Smooth muscle cell (in vitro differentiated cells): ENCODE results near the gene PPP2R3A. TPM values are rescaled to one million over a fixed set of nuclear protein-coding genes. Genes with fewer than 3 reads are reported as not detected.

Experiments used
- DNase-seq: peaks from one replicate; lab custom pipeline; 2025; ENCODE audit not compliant: unreplicated experiment; lab: John Stamatoyannopoulos, UW
- H2AFZ ChIP-seq: fragments of 200-600 bp; sonication (generic); 2 replicates; pipeline ENCODE4 v1.6.0; 2016; ENCODE audit warnings: antibody characterized with exemption, low read depth, mild to moderate bottlenecking
- H3F3A ChIP-seq: fragments of 200-600 bp; sonication (generic); 2 replicates; pipeline ENCODE4 v1.6.0; 2017; ENCODE audit warnings: antibody characterized with exemption, low read depth
- H3K27ac ChIP-seq: fragments of 200-600 bp; sonication (generic); 2 replicates; pipeline ENCODE4 v1.5.1; 2016; ENCODE audit warnings: low read depth, mild to moderate bottlenecking
- H3K27me3 ChIP-seq: fragments of 200-600 bp; sonication (generic); 2 replicates; pipeline ENCODE4 v1.6.1; 2016; ENCODE audit warnings: low read depth, mild to moderate bottlenecking
- H3K36me3 ChIP-seq: fragments of 200-600 bp; sonication (generic); 2 replicates; pipeline ENCODE4 v1.5.1; 2016; ENCODE audit warnings: low read depth
- H3K4me1 ChIP-seq: fragments of 200-600 bp; sonication (generic); 2 replicates; pipeline ENCODE4 v1.5.1; 2016; ENCODE audit warnings: low read depth
- H3K4me2 ChIP-seq: fragments of 200-600 bp; sonication (generic); 2 replicates; pipeline ENCODE4 v1.6.0; 2016; ENCODE audit warnings: mild to moderate bottlenecking
- H3K4me3 ChIP-seq: fragments of 200-600 bp; sonication (generic); 2 replicates; pipeline ENCODE4 v1.5.1; 2016; ENCODE audit warnings: mild to moderate bottlenecking
- H3K79me2 ChIP-seq: fragments of 200-600 bp; sonication (generic); 2 replicates; pipeline ENCODE4 v1.6.0; 2016; ENCODE audit warnings: low read depth, mild to moderate bottlenecking
- H3K9ac ChIP-seq: fragments of 200-600 bp; sonication (generic); 2 replicates; pipeline ENCODE4 v1.6.0; 2016; ENCODE audit warnings: low read depth
- H3K9me3 ChIP-seq: fragments of 200-600 bp; sonication (generic); replicated peaks from 2 replicates; pipeline ENCODE4 v1.5.1; 2016; ENCODE audit warnings: low read depth
- H4K20me1 ChIP-seq: fragments of 200-600 bp; sonication (generic); 2 replicates; pipeline ENCODE4 v1.6.0; 2016; ENCODE audit warnings: low read depth
- WGBS: methylation state at CpG from one replicate; pipeline ENCODE4 v1.1.7; 2016; ENCODE audit warnings: low lambda C conversion rate; 5-methylcytosine and 5-hydroxymethylcytosine counted together
- polyA plus RNA-seq: library from polyadenylated mRNA; unstranded; fragments of >200 nt; fragmentation: Nextera tagmentation; extraction: Ambion mirVana; gene quantifications from 2 replicates; pipeline ENCODE4 v1.2.1, GENCODE V29; 2016
- total RNA-seq: library from RNA; depleted of rRNA; stranded (reverse); fragments of >200 nt; gene quantifications from 2 replicates; pipeline ENCODE4 v1.2.3, GENCODE V29; 2014
- TF ChIP-seq, protein P1 (sequence below): fragments of 200-600 bp; sonication (generic); IDR thresholded peaks from 2 replicates; pipeline ENCODE4 v1.5.1; 2017; ENCODE audit warnings: borderline replicate concordance, mild to moderate bottlenecking, antibody characterized with exemption; ENCODE audit not compliant: insufficient read depth, poor library complexity, severe bottlenecking

Gene PPP2R3A
- total and polyA plus RNA-seq, 2 experiments from 2014 or later, result 8.0 to 24.7 TPM

DNA sequence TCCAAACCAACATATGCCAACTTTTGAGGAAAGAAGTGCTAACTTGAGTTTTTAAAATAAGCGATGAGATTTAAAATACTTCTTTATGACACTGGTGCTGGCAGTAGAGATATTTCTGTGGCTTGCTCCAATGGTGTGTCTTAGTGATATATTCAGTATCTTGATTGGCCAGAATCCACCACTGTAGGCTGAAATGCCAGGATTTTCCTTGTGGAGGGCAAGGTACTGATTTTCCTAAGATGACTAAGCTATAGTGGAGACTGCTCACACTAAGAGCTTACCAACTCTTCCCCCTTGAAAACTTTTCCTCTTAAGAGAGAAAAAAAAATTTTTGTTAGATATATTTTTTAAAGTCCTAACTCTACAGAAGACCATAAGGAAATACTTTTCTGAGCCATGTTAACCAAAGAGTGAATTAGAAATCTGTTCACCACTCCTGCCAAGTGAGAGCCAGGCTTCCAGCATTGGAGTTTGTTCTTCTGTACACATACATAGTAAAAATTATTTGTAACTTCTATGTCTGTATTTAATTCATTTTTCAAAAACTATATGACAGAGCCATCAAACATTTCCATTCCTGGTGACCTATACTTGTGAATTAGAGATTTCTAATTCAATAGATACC lies 109.1 kb downstream of the PPP2R3A start:
- H2AFZ ChIP-seq, result no peak overlapping the region
- H3K9ac ChIP-seq, result no peak overlapping the region
- no peak overlapping the region for H3K4me2 ChIP-seq
- H3K4me3 ChIP-seq, result no peak overlapping the region
- H3K27me3 ChIP-seq, result no peaks in the 10 kb centered on the region
- no peaks in the 10 kb centered on the region for H3K9me3 ChIP-seq
- no peaks in the 10 kb centered on the region for H3F3A ChIP-seq
- peak overlapping the region; percentile 30 for H3K27ac ChIP-seq
- H4K20me1 ChIP-seq, result no peaks in the 10 kb centered on the region
- peaks cover 6% of the 10 kb centered on the region for H3K4me1 ChIP-seq
- DNase-seq, result no peak
- TF ChIP-seq, protein P1, sequence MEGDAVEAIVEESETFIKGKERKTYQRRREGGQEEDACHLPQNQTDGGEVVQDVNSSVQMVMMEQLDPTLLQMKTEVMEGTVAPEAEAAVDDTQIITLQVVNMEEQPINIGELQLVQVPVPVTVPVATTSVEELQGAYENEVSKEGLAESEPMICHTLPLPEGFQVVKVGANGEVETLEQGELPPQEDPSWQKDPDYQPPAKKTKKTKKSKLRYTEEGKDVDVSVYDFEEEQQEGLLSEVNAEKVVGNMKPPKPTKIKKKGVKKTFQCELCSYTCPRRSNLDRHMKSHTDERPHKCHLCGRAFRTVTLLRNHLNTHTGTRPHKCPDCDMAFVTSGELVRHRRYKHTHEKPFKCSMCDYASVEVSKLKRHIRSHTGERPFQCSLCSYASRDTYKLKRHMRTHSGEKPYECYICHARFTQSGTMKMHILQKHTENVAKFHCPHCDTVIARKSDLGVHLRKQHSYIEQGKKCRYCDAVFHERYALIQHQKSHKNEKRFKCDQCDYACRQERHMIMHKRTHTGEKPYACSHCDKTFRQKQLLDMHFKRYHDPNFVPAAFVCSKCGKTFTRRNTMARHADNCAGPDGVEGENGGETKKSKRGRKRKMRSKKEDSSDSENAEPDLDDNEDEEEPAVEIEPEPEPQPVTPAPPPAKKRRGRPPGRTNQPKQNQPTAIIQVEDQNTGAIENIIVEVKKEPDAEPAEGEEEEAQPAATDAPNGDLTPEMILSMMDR, result no peak
- no peaks in the 10 kb centered on the region for H3K79me2 ChIP-seq
- WGBS, result 94% methylated on average over 1 of the region's 1 CpG
- H3K36me3 ChIP-seq, result no peaks in the 10 kb centered on the region

DNA sequence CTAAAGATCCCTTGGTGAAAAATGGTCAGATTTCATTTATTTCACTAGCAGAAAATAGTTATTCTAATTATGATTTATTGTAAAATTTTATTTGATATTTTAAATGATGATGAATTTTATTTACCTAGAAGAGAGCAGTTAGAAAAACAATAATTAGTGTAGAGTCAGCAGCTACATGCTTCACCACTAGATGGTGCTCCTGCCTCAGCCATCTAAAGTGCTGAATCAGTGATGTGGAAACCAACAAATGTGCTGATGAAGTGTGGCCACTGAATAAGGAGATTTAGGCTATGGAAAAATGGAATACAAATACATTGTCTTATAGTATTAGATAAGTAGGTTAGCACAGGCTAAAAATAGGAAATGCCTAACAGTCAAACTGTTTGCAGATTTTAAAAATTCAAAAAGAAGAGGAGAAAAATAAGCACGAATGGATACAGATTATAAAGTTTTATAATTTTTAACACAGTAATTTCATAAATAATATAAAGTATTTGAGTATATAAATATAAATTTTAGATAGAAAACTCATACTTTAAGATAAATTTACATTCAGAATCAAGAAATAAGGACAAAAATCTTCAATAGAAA lies 109.8 kb downstream of the PPP2R3A start:
- TF ChIP-seq, protein P1, result peak; percentile 98
- H2AFZ ChIP-seq, result no peak overlapping the region
- H3F3A ChIP-seq, result no peaks in the 10 kb centered on the region
- H3K9me3 ChIP-seq, result no peaks in the 10 kb centered on the region
- peaks cover 6% of the 10 kb centered on the region for H3K4me1 ChIP-seq
- H3K79me2 ChIP-seq, result no peaks in the 10 kb centered on the region
- peaks cover 3% of the 10 kb centered on the region for H3K36me3 ChIP-seq
- no peak overlapping the region for H3K4me3 ChIP-seq
- 97% methylated on average over 1 of the region's 1 CpG for WGBS
- no peaks in the 10 kb centered on the region for H3K27me3 ChIP-seq
- no peak for DNase-seq
- no peak overlapping the region for H3K9ac ChIP-seq
- H3K4me2 ChIP-seq, result no peak overlapping the region
- no peak overlapping the region for H3K27ac ChIP-seq
- H4K20me1 ChIP-seq, result no peaks in the 10 kb centered on the region

DNA sequence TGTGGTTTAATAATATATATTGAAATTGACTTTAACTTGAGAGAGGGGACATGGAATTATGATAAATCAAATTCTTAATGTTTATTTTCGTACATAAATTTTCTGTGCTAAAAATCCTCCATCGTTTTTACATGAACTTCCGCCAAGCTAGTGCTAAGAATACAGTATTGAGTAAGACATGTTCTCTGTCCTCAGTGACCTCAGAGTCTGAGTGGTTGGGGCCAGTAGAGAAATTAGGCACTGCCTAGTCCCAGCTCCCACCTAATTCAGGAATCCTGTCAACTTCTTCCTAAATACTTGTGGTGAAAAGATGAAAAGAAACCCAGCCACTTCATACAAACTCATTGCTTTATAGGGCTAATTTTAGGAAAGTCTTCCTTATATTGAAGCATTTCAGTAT lies 110.3 kb downstream of the PPP2R3A start:
- no peak overlapping the region for H3K4me2 ChIP-seq
- no peaks in the 10 kb centered on the region for H3K9me3 ChIP-seq
- H4K20me1 ChIP-seq, result no peaks in the 10 kb centered on the region
- H3K79me2 ChIP-seq, result no peaks in the 10 kb centered on the region
- TF ChIP-seq, protein P1, result no peak
- WGBS, result 59% methylated on average over 3 of the region's 3 CpGs
- no peak overlapping the region for H3K4me3 ChIP-seq
- H3K36me3 ChIP-seq, result peaks cover 6% of the 10 kb centered on the region
- peaks cover 6% of the 10 kb centered on the region for H3K4me1 ChIP-seq
- H3K9ac ChIP-seq, result no peak overlapping the region
- H3F3A ChIP-seq, result no peaks in the 10 kb centered on the region
- H3K27ac ChIP-seq, result no peak overlapping the region
- no peak overlapping the region for H2AFZ ChIP-seq
- no peaks in the 10 kb centered on the region for H3K27me3 ChIP-seq
- no peak for DNase-seq
